H1 (cell line): ENCODE results near the gene XAB2. TPM values are rescaled to one million over a fixed set of nuclear protein-coding genes. Genes with fewer than 3 reads are reported as not detected.

Experiments used
- MAFK ChIP-seq: IDR thresholded peaks from 2 replicates; pipeline ENCODE4 v1.6.1; 2012; ENCODE audit warnings: low read depth, mild to moderate bottlenecking, improper control_type of control experiment, low read length
- NRF1 ChIP-seq: IDR thresholded peaks from 2 replicates; pipeline ENCODE4 v1.6.1; 2011; ENCODE audit warnings: mild to moderate bottlenecking, low read depth, low read length, improper control_type of control experiment
- POLR2AphosphoS5 ChIP-seq: IDR thresholded peaks from 2 replicates; pipeline ENCODE4 v1.6.1; 2011; ENCODE audit warnings: low read depth, low read length
- polyA plus RNA-seq, 7 experiments: library from polyadenylated mRNA; depleted of rRNA in 3 of 7; stranded (reverse) in 5 of 7; unstranded in 2 of 7; fragments of >200 nt in 5 of 7; fragments of 200-250 nt in 2 of 7; gene quantifications; 1 replicate in 5 of 7; 2 replicates in 1 of 7; 4 replicates in 1 of 7; pipeline versions ENCODE4 v1.2.1 to v1.2.3, GENCODE V29; 2011 to 2013; ENCODE audit warnings: missing spikeins in 2 of 7, mixed read lengths in 2 of 7
- total RNA-seq: library from RNA; stranded (reverse); fragmentation: NEBNext Ultra II Directional; extraction: Animal tissue kit (Norgen Biotek cat#: 25700); gene quantifications from 2 replicates; pipeline ENCODE4 v1.2.1, GENCODE V29; 2021
- TF ChIP-seq, protein P1 (sequence below): fragments of 300-600 bp; sonication (generic); IDR thresholded peaks from 2 replicates; pipeline ENCODE4 v1.7.1; 2012; ENCODE audit warnings: low read length, moderate library complexity, mild to moderate bottlenecking, inconsistent platforms; ENCODE audit not compliant: insufficient replicate concordance

XAB2 gene
- total and polyA plus RNA-seq, 2 of the 8 experiments (the other 6 are each of a cell fraction or from before 2014, with no cell fraction given), result 48.2 to 49.4 TPM

DNA sequence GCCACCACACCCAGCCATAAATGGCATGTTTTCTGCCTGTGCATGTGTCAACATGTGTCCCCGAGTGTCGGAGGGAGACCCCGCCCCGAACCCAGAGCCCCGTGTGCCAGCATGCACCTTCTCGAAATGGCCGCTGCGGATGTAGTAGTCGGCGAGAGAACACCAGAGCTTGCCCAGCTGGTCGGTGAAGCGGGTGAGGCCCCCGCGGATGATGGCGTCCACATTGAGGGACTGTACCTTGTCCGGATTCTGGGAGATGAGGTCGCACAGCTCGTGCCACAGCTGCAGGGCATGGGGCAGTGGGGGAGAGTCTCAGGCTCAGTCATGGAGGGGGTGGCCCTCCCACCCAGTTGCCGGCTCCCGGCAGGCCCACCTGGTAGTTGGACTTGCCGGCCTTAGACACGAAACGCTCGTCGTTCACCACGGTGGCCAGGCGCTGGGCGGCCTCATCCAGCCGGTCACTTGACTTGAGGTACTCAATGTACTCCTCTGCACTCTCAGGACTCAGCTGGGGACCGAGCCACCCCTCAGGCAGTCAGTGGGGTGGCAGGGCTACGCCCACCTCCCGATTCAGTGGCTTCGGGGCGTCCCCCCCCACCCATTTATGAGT lies 3.5 kb downstream of the XAB2 start (continued):
- no peak for TF ChIP-seq POLR2AphosphoS5
- no peak for TF ChIP-seq NRF1
- TF ChIP-seq, protein P1, sequence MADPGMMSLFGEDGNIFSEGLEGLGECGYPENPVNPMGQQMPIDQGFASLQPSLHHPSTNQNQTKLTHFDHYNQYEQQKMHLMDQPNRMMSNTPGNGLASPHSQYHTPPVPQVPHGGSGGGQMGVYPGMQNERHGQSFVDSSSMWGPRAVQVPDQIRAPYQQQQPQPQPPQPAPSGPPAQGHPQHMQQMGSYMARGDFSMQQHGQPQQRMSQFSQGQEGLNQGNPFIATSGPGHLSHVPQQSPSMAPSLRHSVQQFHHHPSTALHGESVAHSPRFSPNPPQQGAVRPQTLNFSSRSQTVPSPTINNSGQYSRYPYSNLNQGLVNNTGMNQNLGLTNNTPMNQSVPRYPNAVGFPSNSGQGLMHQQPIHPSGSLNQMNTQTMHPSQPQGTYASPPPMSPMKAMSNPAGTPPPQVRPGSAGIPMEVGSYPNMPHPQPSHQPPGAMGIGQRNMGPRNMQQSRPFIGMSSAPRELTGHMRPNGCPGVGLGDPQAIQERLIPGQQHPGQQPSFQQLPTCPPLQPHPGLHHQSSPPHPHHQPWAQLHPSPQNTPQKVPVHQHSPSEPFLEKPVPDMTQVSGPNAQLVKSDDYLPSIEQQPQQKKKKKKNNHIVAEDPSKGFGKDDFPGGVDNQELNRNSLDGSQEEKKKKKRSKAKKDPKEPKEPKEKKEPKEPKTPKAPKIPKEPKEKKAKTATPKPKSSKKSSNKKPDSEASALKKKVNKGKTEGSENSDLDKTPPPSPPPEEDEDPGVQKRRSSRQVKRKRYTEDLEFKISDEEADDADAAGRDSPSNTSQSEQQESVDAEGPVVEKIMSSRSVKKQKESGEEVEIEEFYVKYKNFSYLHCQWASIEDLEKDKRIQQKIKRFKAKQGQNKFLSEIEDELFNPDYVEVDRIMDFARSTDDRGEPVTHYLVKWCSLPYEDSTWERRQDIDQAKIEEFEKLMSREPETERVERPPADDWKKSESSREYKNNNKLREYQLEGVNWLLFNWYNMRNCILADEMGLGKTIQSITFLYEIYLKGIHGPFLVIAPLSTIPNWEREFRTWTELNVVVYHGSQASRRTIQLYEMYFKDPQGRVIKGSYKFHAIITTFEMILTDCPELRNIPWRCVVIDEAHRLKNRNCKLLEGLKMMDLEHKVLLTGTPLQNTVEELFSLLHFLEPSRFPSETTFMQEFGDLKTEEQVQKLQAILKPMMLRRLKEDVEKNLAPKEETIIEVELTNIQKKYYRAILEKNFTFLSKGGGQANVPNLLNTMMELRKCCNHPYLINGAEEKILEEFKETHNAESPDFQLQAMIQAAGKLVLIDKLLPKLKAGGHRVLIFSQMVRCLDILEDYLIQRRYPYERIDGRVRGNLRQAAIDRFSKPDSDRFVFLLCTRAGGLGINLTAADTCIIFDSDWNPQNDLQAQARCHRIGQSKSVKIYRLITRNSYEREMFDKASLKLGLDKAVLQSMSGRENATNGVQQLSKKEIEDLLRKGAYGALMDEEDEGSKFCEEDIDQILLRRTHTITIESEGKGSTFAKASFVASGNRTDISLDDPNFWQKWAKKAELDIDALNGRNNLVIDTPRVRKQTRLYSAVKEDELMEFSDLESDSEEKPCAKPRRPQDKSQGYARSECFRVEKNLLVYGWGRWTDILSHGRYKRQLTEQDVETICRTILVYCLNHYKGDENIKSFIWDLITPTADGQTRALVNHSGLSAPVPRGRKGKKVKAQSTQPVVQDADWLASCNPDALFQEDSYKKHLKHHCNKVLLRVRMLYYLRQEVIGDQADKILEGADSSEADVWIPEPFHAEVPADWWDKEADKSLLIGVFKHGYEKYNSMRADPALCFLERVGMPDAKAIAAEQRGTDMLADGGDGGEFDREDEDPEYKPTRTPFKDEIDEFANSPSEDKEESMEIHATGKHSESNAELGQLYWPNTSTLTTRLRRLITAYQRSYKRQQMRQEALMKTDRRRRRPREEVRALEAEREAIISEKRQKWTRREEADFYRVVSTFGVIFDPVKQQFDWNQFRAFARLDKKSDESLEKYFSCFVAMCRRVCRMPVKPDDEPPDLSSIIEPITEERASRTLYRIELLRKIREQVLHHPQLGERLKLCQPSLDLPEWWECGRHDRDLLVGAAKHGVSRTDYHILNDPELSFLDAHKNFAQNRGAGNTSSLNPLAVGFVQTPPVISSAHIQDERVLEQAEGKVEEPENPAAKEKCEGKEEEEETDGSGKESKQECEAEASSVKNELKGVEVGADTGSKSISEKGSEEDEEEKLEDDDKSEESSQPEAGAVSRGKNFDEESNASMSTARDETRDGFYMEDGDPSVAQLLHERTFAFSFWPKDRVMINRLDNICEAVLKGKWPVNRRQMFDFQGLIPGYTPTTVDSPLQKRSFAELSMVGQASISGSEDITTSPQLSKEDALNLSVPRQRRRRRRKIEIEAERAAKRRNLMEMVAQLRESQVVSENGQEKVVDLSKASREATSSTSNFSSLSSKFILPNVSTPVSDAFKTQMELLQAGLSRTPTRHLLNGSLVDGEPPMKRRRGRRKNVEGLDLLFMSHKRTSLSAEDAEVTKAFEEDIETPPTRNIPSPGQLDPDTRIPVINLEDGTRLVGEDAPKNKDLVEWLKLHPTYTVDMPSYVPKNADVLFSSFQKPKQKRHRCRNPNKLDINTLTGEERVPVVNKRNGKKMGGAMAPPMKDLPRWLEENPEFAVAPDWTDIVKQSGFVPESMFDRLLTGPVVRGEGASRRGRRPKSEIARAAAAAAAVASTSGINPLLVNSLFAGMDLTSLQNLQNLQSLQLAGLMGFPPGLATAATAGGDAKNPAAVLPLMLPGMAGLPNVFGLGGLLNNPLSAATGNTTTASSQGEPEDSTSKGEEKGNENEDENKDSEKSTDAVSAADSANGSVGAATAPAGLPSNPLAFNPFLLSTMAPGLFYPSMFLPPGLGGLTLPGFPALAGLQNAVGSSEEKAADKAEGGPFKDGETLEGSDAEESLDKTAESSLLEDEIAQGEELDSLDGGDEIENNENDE, result no peak
- no peak for TF ChIP-seq MAFK
- TF ChIP-seq, all 59 proteins: peak for 0
